GM18868 (cell line): ENCODE measurements around the gene USP25.

ENCODE experiments used
- ATAC-seq: cut with Tn5 transposase; IDR thresholded peaks from one replicate; pipeline ENCODE4 v1.9.1; 2021; ENCODE audit warnings: mild to moderate bottlenecking, moderate library complexity; ENCODE audit not compliant: unreplicated experiment

The USP25 gene

DNA sequence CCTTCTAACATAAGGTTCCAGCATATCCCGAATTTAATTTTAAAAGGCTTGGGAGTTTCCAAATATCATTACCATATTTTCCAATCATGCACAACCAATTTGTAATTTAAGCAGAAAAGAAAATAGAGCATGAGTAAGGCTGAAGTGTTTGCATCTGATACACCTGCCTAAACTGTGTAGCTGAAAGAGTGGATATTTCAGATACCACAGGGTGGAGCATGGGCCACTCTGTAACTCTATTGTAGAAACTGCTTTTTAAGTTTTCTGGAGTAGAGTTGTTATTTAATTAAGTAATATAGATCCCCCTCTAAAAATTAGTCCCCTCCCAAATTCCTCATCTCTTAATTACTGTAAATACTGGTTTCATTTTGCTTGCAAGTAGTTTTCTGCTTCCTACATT, 199.8 kb downstream of the USP25 start:
- no peak for ATAC-seq
